Measurements from ENCODE around the gene FNDC4.
"Not testable (repeated sequence)": the region's sequence is repeated elsewhere in the genome, so short reads cannot be mapped to it uniquely, and the experiment has no call there.

Gene FNDC4, protein sequence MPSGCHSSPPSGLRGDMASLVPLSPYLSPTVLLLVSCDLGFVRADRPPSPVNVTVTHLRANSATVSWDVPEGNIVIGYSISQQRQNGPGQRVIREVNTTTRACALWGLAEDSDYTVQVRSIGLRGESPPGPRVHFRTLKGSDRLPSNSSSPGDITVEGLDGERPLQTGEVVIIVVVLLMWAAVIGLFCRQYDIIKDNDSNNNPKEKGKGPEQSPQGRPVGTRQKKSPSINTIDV

DNA sequence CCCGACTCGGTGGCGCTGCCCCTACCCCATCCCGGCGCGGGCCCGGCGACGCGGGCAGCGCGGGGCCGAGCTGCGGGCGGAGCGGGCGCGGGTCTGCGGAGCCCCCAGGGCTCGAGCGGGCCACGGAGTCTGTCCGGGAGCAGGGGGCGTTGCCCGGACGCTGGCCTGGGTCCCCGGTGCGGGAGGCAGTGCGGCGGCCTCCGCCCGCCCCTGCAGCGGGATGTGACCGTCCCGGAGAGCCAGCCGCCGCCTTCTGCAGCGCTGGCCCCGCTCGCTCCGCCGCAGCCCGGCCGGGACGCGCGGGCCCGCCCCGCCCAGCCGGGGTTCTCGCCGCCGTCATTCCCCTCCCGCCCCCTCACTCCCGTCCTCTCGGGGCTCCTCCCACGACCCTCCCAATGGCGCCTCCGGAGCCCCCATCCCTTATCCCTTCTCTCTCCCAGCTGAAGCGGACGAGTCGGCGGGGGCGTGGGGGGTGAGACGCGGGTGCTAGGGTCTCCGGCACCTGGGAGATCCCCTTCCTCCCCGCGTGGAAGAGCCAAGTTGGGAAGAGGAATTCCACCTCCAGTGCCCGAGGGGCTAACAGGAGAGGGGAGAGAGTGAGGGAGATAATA, at the start of gene FNDC4:
Gene FNDC4 (minus strand): TSS at position 257 of the 611 bp plus-strand sequence. CDS start 521 bp downstream, outside the sequence.
- no peak for DNase-seq (ENCODE audit: low spot score)

DNA sequence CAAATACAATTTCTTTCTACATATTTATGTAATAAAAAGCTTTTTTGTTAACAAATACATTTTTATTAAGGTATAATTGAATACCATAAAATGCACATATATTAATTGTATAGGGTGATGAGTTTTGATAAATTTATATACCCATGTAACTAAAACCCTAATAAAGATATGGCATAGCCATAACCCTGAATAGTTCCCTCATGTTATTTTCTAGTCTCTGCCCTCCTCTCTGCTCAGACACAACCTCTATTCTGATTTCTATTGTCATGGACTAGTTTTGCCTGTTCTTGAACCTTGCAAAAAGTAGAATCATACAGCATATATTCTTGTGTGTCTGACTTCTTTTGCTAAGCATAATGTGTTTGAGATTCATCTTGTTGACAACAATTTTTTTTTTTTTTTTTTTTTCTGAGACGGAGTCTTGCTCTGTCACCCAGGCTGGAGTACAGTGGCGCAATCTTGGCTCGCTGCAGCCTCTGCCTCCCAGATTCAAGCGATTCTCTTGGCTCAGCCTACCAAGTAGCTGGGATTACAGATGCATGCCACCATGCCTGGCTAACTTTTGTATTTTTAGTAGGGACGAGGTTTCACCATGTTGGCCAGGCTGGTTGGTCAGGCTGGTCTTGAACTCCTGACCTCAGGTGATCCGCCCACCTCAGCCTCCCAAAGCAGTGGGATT, 49.3 kb upstream of the FNDC4 start:
- no peak for DNase-seq (ENCODE audit: low spot score)

DNA sequence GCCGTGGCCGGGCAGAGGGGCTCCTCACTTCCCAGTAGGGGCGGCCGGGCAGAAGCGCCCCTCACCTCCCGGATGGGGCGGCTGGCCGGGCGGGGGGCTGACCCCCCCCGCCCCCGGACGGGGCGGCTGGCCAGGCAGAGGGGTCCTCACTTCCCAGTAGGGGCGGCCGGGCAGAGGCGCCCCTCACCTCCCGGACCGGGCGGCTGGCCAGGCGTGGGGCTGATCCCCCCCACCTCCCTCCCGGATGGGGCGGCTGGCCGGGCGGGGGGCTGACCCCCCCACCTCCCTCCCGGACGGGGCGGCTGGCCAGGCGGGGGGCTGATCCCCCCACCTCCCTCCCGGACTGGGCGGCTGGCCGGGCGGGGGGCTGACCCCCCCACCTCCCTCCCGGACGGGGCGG, 44.6 kb upstream of the FNDC4 start:
- not testable (repeated sequence) for DNase-seq (ENCODE audit: low spot score)

DNA sequence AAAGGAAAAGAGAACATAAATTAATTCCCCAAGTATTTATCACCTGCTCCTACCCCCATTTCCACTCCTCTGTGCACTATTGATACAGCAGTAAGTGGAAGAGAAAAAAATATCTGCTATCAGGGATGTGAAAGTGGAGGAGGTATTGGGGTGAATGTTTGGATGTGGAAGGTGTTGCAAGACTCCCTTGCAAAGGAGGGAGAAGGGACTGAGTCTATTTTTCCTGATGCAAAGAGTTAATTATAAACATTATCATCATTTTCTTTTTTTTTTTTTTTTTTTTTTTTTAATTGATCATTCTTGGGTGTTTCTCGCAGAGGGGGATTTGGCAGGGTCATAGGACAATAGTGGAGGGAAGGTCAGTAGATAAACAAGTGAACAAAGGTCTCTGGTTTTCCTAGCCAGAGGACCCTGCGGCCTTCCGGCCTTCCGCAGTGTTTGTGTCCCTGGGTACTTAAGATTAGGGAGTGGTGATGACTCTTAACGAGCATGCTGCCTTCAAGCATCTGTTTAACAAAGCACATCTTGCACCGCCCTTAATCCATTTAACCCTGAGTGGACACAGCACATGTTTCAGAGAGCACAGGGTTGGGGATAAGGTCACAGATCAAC, 43.9 kb upstream of the FNDC4 start:
- DNase-seq (ENCODE audit: low spot score): not testable (repeated sequence)

DNA sequence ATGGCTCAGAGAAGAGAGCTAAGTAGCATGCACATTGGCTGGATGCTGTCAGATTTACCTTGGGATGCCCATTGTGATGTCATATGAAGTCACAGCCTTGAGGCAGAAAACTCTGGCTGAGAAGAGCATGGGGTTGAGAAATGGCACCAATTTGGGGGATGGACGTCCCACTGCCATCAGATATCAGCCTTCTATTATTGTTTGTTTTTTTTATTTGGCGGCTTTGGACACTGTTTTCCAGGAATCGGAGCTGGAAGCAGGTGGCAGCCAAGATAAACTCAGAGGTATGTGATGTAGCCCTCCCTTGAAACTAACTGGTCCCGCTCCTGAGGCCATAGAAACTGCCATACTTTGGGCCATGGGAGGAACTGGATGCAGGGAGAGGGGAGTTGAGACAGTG, 42.3 kb upstream of the FNDC4 start:
- DNase-seq (ENCODE audit: low spot score): no peak

DNA sequence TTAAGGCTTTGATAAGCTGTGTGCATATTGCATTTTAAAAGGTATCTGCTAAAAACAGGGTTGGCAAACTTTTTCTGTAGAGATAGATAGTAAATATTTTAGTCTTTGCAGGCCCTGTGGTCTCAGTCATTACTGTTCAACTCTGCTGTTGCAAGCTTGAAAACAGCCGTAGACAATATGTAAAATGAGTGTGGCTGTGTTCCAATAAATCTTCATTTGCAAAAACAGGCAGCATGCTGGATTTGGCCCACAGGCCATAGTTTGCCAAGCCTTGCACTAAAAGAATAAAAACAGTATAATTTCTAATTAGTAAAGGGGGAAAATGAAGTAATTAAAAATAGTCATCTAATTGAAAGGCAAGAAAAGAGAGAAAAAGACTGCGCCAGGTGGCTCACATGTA, 37.0 kb upstream of the FNDC4 start:
- DNase-seq (ENCODE audit: low spot score): no peak

DNA sequence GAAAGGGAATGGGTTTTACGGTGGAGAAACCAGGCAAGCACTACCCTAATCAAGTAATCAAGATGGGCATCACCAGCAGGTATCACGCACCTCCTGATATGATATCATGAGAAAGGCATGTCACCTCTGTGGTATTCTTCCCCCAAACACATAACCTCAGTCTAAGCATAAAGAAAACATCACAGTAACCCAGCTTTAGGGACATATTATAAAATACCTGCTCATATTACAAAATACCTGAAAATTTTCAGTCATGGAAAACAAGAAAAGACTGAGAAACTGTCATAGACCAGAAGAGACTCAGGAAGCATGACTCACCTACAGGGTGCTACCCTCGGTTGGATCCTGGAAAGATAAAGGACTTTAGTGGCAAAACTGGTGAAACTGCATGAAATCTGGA, 32.2 kb upstream of the FNDC4 start:
- DNase-seq (ENCODE audit: low spot score): no peak

DNA sequence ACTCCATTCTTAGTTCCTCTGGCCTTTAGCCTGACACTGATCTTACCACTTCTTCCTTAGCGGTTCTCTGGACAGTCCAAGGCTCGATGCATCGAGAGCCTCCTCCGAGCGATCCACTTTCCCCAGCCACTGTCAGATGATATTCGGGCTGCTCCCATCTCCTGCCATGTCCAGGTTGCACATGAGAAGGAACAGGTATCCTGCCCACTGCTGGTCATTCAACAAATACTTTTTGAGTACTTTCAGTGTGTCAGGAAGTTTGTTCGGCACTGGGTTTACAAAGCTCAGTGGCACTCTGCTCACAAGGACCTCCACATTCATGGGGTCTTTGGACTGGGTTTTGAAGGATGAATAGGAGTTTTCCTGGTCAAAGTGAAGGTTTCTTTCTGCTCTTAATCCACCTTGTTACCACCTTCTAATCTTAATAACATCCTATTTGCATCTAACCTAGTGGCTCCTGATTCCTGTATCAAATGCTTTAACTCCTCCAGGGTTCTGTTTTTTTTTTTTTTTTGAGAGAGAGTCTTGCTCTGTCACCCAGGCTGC, 27.5 kb upstream of the FNDC4 start:
- no peak for DNase-seq (ENCODE audit: low spot score)

DNA sequence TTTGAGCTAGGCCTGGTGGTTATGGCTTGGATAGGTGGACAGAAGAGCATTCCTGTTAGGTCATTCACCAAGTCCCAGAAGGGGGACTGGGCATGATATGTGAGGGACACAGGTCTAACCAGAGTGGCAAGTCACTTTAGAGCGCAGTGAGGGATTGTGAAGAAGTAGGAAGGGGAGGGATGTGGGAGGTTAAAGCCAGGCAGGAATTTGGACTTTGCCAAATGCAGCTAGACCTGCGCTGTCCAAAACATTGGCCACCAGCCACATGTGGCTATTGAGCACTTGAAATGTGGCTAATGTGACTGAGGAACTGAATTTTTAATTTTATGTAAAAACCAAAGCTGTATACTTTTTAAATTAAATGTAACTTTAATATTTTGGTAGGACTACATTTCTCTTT, 25.3 kb upstream of the FNDC4 start:
- DNase-seq (ENCODE audit: low spot score): no peak

DNA sequence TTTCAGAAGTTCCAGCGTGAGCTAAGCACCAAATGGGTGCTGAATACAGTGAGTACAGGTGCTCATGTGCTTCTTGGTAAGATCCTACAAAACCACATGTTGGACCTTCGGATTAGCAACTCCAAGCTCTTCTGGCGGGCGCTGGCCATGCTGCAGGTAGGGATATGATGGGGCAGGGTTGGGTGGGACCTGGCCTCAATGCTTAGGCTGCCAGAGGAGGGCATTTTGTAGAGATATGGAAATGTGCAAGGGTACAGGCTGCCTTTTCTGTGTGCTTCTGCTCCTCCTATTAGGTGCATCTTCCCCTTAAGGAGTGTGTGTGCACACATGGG, 23.7 kb upstream of the FNDC4 start:
- no peak for DNase-seq (ENCODE audit: low spot score)

DNA sequence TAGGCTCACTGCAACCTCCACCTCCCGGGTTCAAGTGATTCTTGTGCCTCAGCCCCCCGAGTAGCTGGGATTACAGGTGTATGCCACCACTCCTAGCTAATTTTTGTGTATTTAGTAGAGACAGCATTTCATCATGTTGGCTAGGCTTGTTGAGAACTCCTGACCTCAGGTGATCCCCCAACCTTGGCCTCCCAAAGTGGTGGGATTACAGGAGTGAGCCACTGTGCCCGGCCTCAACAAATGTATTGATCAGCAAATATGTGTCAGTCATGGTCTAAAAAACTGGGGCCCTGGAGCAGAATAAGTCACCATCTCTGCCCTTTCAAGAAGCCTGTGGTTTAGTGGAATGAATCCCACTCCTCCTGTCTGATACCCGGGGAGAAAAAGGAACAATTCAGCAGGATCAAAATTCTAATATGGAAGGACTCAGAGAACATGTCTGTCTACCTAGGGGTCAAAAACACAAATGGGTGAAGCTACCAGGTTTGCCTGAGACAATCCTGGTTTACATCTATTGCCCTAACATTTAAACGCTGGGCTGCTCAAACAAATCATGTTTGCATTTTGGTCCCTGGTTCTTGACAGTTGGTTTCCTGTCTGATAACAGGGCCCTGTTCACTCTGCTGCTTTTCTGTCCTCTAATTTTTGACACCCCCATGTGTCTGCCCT, 23.2 kb upstream of the FNDC4 start:
- no peak for DNase-seq (ENCODE audit: low spot score)

DNA sequence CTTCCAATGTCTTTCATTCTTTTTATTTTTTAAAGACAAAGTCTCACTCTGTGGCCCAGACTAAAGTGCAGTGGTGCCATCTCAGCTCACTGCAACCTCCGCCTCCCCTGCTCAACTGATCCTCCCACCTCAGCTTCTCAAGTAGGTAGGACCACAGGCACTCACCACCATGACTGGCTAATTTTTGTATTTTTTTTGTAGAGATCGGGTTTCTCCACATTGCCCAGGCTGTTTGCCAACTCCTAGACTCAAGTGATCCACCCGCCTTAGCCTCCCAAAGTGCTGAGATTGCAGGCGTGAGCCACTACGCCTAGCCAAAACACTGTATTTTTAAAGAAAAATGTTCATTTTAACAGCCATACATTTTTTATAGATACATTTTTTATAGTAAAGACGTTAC, 14.3 kb upstream of the FNDC4 start:
- DNase-seq (ENCODE audit: low spot score): no peak

DNA sequence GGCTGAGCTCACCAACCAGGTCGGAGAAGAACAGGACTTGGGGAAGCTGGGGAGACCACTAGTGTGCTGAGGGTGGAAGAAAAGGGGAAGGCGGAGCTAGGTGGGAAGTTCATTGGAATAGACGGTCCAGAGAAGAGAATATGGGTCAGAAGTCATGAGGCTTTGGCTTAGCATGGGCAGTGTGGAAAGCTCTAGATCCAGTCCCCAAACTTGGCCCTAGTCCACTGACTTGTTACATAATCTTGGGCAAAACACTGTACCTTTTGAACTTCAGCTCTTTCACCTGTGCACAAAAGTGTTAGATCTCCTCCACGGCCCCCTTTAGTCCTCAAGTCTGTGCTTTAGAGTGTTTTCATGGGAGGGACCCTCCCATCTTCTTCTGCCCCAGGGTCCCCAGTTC, 12.3 kb upstream of the FNDC4 start:
- DNase-seq (ENCODE audit: low spot score): no peak

DNA sequence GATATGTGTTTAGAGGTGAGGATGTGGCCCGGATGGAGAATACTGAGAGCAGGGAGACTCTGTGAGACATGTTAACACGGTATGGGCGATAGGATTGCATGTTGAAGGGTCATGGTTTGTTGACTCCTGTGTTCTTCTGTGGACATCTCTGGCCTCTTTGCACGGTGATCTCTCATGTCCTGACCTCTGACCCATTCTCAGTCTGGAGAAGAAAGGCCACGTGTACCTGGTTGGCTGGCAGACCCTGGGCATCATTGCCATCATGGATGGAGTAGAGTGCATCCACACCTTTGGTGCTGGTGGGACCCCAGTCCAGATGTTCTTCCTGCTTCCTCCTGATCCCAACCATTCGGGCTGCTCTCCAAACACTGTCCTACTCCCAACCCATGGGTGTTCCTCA, 11.6 kb upstream of the FNDC4 start:
- no peak for DNase-seq (ENCODE audit: low spot score)

DNA sequence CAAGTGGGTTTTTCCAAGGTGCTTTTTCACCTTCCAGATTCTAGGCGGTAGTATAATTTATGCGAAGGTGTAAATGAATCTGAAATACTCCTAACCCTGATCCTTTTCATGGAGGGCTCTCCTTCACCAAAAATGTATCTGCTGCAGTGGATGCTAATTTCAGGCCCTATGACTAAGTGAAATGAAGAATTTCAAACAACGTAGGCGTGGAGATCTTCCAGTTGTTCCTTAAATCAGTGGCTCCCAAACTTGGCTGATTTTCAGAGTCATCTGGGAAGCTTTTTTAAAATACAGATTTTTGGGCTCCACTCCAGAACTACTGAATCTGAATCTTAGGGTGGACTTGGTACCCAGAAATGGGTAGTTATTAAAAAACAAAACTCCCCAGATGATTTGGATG, 7.1 kb upstream of the FNDC4 start:
- DNase-seq (ENCODE audit: low spot score): no peak

DNA sequence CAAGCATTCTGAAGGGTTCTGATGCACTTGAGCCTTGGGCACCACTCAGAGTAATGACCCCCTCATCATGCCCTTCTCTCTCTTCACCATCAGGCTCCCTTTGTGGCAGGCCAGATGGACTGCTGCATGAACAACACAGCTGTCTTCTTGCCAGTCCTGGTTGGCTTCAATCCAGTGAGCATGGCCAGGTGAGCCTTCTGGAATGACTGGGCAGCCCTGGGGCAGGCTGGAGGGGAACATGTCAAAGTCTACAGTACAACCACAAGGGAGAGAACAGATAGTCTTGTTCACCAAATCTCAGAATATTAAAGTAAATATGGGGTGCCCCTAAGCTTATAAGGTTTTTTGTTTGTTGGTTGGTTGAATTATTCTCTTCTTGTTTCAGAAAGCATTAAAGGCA, 6.0 kb upstream of the FNDC4 start:
- no peak for DNase-seq (ENCODE audit: low spot score)

DNA sequence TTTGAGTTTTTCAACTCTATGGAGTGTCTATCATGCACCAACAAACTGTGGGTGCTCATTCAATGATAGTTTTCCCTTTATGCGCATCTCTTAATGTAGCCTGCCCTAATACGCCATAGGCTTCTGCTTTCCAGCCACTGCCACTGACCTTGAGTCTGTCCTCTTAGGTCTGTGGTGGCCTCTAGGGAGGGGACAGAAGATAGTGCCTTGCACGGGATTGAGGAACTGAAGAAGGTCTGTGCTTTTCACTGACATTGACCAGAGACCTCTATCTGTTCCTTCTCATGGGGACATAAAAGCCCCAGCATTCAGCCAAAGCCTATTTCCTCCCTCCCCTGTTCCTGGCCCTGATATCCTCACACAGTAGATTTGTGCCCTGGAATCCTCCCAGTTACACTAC, 4.0 kb upstream of the FNDC4 start:
- no peak for DNase-seq (ENCODE audit: low spot score)

DNA sequence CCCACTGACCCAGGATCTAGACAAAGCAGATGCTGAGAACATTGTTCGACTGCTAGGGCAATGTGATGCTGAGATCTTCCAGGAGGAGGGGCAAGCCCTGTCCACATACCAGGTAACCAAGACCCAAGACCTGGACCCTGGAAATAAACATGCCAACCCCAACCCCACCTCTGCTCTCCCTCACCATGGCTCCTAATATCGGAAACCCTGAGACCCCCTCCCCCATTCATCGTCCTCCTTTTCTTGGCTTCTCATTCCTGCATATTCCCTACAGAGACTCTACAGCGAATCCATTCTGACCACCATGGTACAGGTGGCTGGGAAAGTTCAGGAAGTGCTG, 2.3 kb upstream of the FNDC4 start:
- DNase-seq (ENCODE audit: low spot score): no peak

DNA sequence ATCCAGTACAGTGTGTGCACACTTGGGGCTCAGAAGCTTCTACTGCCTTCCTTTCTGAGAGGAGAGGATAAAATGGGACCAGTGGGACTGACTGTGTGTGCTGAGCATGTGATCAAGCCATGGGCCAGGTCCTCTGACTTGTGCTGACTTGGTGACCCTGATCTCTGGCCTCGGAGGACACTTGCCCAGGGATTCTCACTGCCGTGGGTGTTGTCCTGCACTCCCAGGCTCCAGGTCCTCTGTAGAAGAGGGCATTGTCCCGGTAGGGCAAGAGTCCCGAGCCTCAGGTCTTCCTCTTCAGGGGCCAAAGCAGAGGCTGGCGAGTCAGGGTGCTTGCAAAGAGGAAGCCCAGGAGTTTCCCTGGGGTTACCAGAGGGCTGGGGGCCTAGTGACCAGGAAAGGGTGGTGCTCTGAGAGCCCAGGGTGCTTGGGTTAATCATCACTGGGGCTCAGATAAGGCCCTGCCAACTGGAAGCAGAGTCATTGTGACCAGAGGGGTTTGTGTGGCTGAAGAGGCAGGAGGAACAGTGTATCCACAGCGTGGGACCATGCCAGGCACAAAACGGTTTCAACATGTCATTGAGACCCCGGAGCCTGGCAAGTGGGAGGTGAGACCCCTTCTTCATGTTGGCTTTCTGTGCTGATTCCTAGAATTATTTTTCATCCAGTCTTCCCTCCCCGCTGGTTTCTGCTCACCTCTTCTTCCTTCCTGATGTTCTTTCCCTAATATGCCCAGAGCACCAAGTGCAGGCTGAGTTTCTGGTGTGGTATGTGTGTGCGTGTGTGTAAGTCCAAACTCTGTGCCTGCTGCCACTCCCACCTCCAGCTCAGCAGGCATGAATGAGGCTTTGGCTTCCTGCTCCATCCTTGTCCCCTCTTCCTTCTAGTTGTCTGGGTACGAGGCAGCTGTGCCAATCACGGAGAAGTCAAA, 1.6 kb upstream of the FNDC4 start, which contains the start of gene GCKR:
Gene GCKR (plus strand): TSS at position 483 of the 931 bp plus-strand sequence. CDS start 66 bp downstream, at position 549.
- DNase-seq (ENCODE audit: low spot score): no peak

DNA sequence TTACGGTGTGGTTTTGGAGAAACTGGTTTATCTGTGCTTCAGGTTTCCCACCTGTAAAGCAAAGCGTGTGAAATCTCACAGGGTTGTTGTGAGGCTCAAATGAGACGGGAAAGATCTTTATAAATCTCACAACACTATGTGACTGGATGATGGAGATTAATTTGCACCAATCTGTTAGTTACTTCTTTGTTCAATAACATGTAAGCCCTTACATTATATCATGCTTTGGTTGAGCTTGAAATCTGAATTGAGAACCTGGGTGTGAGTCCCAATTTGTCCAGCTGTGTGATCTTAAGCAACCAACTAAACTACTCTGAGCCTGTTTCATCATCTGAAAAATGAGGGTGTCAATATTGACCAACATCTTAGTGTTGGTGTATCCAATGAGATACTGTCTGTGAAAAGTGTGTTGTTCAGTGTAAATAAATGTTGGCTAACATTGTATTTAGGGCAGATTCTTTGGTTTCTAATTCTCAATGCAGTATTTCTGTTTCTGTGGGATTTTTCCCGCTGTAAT, 898 bp upstream of the FNDC4 start:
- no peak for DNase-seq (ENCODE audit: low spot score)

DNA sequence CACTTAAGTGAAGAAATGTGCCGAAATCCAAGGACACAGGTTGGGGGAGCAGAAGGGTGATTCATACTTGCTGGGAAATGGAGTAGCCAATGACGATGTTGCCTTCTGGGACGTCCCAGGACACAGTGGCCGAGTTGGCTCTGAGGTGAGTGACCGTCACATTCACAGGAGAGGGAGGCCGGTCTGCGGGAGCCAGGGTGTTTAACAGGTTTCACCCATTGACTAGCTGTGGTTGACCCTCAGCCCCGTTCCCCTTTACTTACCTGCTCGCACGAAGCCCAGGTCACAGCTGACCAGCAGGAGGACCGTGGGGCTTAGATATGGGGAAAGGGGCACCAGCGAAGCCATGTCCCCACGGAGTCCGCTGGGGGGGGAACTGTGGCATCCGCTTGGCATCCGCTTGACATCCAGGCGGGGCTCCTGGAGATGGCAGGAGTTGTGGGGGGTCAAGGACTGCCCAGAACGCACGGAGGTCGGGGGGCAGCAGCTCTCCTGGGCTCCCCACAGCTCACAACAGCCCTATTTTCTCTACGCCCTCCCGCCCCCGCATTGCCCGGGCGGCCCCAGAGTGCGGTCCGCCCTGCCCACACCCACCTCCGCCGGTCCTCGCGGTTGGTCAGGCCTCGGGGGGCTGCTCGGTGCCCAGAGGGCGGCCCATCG, 586 bp downstream of the FNDC4 start:
- no peak for DNase-seq (ENCODE audit: low spot score)

Measured in CD4-positive, alpha-beta T cell treated with Interleukin-6 at 100 ng/mL for 8 hours (primary cell).